SU-DHL-6 (cell line): ENCODE results near the gene ORC1.

Source experiments
- EZH2phosphoT487 ChIP-seq: fragments of 200-600 bp; sonication (generic), shearing (Covaris generic); conservative IDR thresholded peaks from 2 replicates; pipeline ENCODE4 v1.6.1; 2018; ENCODE audit warnings: mild to moderate bottlenecking, antibody characterized with exemption, low read length, moderate library complexity, mixed read lengths
- TF ChIP-seq, protein P1 (sequence below): fragments of 200-600 bp; sonication (generic); IDR thresholded peaks from one replicate; pipeline ENCODE4 v1.5.1; 2017; ENCODE audit warnings: antibody characterized with exemption, mild to moderate bottlenecking, low read length, moderate library complexity; ENCODE audit not compliant: insufficient read depth, poor library complexity, severe bottlenecking

DNA sequence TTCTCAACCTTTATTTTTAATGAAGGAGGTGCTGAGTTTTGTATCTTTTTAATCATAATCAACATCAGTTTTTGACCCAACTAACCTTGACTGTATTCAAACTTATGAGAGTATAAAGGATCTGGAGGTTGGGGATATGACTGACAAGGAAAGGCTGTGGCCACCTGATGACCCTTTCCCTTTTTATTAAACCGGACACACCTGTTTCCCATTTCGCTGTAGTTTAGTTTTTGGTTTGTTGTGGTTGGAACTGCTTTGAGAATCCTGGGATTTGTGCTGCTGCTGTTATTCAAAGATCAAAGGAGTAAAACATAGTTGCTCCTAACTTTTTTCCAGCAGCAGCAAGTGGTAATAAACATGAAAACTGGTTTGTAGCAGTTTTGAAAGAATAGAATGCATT, 12.6 kb upstream of the ORC1 start:
- TF ChIP-seq, protein P1, sequence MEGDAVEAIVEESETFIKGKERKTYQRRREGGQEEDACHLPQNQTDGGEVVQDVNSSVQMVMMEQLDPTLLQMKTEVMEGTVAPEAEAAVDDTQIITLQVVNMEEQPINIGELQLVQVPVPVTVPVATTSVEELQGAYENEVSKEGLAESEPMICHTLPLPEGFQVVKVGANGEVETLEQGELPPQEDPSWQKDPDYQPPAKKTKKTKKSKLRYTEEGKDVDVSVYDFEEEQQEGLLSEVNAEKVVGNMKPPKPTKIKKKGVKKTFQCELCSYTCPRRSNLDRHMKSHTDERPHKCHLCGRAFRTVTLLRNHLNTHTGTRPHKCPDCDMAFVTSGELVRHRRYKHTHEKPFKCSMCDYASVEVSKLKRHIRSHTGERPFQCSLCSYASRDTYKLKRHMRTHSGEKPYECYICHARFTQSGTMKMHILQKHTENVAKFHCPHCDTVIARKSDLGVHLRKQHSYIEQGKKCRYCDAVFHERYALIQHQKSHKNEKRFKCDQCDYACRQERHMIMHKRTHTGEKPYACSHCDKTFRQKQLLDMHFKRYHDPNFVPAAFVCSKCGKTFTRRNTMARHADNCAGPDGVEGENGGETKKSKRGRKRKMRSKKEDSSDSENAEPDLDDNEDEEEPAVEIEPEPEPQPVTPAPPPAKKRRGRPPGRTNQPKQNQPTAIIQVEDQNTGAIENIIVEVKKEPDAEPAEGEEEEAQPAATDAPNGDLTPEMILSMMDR = no peak
- TF ChIP-seq EZH2phosphoT487 = no peak
